HG02973 (cell line): Measurements from ENCODE around the gene ZFP36.
"Not testable (repeated sequence)": the region's sequence is repeated elsewhere in the genome, so short reads cannot be mapped to it uniquely, and the experiment has no call there.

ENCODE experiments used
- ATAC-seq: cut with Tn5 transposase; IDR thresholded peaks from one replicate; pipeline ENCODE4 v1.9.1; 2021; ENCODE audit warnings: moderate library complexity; ENCODE audit not compliant: unreplicated experiment

Gene ZFP36

GRCh38 chr19:39444598-39445195 lies 38.0 kb downstream of the ZFP36 start:
- ATAC-seq, result no peak

DNA sequence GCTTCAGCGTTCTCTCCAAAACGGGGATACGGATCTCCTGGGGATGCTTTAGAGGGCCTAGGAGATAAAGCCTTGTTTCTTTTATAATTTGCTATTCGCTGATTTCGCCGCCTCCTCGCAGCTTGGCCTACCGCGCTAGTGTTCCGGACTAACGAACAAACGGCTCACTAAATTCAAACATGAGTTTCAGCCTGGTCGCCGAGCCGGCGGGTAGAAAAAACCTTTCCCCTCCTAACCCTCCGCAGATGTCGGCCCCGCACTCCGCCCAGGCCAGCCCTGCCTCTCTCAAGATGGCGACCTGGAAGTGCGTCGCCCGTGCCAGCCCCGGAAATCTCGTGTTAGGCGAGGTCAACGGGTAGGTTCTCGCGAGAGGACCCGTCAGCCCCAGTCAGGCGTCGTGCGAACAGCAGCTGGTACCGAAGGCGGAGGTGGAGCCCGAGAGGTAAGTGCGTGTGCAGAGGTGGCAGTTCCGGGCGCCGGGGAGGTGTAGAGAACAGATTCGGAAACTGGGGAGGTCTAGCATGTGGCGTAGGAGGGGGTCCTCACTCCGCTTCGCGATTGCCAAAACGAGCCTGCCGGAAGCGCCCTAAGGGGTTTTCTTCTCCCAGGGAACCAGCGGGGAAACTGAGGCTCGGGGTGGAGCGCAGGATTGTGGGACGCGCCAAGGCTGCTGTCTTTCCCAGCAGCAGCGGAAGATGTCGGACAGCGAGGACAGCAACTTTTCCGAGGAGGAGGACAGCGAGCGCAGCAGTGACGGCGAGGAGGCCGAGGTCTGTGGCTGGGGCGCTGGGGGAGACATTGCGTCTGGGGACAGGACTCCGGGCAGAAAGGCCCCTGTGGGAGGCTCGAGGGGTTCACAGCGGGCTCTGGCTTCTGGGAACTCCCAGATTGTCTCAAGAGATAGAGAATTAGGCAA lies 38.8 kb downstream of the ZFP36 start, which contains the start of gene SUPT5H:
SUPT5H (plus strand) TSS at position 387 of the 916 bp plus-strand sequence; CDS start at position 696, 309 bp downstream.
- ATAC-seq, result peak; percentile 76

GRCh38 chr19:39446365-39447084 lies 39.9 kb downstream of the ZFP36 start:
- ATAC-seq, result no peak

GRCh38 chr19:39448271-39448670 lies 41.6 kb downstream of the ZFP36 start:
- peak; percentile 32 for ATAC-seq

DNA sequence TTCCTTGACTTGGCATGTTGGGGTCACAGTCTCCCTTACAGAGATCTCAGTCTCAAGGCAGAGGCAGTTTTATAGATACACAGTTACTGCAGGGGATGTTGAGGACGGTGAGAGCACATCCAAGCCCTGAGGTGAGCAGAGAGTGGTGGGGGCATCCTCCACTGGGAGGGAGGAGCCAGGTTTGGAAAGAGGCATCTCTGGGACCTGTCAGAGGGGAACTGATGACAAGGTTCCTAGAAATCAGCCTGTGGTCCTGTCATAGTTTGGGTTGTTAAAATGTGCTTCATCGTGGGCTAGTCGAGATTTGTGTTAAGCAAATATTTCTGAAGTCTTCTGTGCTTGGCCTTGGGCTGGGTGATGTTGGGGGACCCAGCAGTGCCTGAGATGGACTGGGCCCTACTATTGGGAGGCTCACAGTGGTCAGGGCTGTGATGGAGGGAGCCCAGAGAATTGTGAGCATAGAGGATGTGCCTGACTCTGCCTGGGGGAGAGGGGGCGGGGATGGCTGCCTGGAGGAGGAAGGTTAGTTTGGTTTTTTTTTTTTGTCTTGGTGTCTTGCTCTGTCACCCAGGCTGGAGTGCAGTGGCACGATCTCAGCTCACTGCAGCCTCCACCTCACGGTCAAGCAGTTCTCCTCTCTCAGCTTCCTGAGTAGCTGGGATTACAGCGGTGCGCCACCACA lies 42.6 kb downstream of the ZFP36 start:
- ATAC-seq, result no peak

GRCh38 chr19:39451257-39451656 lies 44.6 kb downstream of the ZFP36 start:
- ATAC-seq, result not testable (repeated sequence)
